HG02870 (cell line): ENCODE results near the gene PSMG3.

ENCODE experiments used
- ATAC-seq: cut with Tn5 transposase; IDR thresholded peaks from one replicate; pipeline ENCODE4 v1.9.1; 2021; ENCODE audit warnings: mild to moderate bottlenecking, moderate library complexity; ENCODE audit not compliant: unreplicated experiment

Gene PSMG3

DNA sequence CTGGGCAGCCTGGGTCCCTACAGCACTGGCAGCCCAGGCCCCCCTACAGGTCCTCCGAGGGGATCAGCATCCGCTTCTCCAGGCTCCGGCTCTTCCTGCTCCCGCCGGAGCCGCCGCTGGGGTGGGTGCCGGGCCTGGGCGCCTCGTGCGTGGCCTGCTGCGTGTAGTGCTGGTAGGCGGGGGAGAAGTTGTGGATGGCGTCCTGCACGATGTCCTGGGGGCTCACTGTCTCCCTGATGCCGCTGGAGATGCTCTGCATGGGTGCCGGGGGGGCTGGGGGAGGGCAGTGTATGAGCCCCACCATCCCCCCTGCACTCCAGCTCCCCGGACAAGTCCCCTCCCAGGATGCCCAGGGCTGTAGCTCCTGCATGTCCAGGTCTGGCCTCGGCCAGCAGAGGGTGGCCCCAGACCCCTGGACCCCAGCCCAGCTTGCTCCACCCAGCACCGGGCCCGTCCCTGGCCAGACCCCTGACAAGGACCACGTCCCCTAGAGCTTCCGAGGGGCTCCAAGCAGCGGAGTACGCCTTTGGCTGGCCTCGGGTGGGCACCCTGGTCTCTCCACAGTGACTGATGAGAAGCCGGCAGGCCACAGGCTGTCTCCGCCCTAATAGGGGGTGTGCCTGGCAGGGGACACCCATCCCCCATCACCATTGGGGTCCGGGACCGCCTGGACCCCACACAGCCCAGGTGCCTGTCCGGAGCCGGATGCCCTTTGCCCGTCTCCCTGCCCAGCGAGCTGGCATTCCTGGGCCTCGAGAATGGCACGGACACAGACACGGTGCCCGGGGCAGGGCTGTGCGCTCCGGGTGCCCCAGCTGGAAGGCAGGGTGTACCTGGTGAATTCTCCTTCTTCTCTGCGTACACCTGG lies 22.7 kb downstream of the PSMG3 start:
- no peak for ATAC-seq

- ATAC-seq, result no peak
Measured at GRCh38 chr7:1546274-1546908, 23.4 kb downstream of the PSMG3 start.

DNA sequence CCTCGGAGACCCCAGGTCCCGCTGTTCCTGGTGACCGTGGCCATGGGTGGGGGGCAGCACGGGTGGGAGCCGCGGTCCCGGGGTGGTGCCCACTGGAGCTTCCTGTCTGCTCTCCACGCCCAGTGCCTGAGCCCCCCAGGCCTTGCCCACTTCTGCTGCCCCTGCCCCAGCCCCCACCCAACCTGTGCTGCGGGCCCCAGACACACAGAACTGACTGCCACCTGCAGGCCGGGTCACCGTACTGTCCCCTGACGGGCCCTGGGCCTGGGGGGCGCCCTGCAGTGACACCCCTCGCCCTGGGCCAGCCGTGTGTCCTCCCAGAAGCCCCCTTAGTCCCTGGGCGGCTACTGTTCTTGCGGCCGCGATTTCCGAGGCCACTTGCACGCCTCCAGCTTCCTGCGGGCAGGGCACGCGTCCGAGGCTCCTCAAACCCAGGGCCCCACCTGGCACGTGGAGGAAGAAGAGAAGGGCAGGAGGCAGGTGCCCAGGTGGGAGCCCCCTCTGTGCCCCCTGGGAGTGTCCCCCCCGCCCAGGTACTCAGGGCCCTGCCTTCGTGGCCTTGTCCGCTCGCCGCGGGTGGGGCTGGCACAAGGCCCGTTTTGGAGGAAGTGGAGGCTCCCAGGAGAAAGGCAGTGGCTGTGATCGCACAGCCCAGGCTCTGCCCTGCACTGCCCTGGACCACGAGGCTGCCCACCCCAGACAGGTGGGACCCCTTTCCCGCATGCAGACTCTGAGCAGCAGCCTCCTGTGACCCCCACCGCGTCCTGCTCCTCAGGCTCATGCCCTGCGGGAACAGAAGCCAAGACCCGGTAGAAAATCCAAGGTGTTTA lies 24.2 kb downstream of the PSMG3 start:
- ATAC-seq, result no peak

- ATAC-seq, result no peak
Measured at GRCh38 chr7:1544896-1545416, 24.9 kb downstream of the PSMG3 start.

- ATAC-seq, result no peak
Measured at GRCh38 chr7:1544178-1544895, 25.5 kb downstream of the PSMG3 start.

GRCh38 chr7:1543826-1544177 lies 26.0 kb downstream of the PSMG3 start:
- no peak for ATAC-seq

GRCh38 chr7:1542841-1543747 lies 26.7 kb downstream of the PSMG3 start:
- no peak for ATAC-seq

GRCh38 chr7:1542329-1542728 lies 27.5 kb downstream of the PSMG3 start:
- ATAC-seq, result no peak

DNA sequence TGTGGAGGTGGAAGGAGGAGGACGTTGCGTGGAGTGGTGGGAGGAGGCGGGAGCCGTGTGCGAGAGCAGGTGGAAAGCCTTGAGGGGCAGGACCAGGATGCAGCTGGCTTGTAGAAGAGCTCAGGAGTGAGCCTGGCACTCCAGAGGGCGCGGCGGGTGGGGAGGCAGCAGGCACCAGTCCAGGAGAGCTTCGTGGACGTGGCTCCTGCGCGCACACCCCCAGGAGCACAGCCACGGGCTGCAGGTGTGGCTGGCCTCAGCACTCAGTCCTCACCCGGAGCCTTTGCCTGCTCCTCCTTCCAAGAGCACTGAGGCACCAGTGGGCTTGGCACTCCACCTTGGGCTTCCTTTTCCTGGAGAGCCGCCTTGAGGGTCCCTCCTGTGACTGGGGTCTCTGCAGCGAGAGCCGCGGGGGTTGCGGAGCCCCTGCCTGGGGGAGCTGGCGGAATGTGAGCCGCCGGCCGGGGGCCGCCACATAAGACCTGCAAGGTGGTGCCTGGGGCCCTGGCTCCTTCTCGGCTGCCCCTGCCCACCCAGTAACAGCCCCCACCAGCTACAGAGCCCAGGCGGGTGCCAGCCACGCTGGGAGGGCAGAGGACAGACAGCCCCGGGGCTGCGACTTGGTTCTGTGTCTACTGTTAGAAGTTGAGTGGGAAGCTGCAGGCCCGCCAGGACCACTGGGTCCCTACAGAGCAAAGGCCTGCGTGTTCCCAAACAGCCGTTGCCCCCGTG lies 28.2 kb downstream of the PSMG3 start:
- ATAC-seq, result no peak

DNA sequence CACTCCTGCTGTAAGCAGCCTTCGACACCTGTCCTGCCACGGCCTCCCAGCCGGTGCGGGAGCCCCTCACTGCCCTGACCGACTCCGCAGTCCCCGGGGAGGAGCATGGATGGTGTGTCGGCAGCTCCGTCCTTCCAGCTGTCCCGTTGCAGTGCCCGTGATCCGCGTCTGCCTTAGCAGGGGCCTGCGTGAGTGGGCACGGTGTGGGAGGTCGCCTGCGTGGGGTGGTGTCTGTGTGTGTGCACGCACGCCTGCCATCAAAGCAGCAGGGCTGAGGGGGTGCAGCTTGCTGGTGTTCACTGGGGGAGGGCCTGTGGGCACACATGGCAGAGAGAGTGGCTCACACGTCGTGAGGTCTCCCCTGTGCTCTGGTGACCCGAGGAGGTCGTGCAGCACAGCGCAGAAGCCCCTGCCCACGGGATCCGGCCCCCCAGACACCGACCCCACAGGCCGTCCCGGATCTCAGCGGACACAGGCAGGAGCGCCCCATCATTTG lies 29.0 kb downstream of the PSMG3 start:
- ATAC-seq, result no peak

GRCh38 chr7:1539882-1540775 lies 29.7 kb downstream of the PSMG3 start:
- ATAC-seq, result no peak

- ATAC-seq, result no peak
Measured at GRCh38 chr7:1539181-1539881, 30.5 kb downstream of the PSMG3 start.

DNA sequence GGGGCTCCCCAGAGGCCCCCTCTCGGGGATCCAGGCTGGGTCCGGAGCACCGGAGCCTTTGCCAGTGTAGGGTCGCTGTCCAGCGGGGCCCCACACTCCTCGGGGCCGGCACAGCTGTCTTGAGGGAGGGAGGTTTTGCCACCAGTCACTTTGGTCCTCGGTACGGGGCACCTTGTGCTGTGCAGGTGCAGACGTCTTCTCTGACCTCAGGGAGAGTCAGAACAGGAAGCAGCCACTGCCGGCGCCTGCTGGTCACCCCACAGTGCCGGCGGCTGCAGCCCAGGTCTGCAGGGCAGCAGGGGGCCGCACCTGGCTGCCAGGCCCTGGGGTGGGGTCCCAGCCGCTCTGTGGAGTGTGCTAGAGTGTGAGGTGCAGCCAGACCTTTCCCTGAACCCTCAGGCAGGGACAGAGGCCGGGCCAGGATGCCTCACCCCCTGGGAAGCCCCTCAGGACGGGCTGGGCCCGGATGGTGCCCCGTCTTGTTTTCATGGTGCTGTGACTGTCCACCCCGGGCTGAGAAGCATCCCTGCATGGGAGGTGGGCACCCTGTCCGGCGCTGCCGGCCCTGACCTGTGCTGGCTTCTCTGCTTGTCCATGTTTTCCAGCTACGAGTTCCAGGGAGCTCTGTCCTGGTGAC lies 31.2 kb downstream of the PSMG3 start:
- no peak for ATAC-seq

DNA sequence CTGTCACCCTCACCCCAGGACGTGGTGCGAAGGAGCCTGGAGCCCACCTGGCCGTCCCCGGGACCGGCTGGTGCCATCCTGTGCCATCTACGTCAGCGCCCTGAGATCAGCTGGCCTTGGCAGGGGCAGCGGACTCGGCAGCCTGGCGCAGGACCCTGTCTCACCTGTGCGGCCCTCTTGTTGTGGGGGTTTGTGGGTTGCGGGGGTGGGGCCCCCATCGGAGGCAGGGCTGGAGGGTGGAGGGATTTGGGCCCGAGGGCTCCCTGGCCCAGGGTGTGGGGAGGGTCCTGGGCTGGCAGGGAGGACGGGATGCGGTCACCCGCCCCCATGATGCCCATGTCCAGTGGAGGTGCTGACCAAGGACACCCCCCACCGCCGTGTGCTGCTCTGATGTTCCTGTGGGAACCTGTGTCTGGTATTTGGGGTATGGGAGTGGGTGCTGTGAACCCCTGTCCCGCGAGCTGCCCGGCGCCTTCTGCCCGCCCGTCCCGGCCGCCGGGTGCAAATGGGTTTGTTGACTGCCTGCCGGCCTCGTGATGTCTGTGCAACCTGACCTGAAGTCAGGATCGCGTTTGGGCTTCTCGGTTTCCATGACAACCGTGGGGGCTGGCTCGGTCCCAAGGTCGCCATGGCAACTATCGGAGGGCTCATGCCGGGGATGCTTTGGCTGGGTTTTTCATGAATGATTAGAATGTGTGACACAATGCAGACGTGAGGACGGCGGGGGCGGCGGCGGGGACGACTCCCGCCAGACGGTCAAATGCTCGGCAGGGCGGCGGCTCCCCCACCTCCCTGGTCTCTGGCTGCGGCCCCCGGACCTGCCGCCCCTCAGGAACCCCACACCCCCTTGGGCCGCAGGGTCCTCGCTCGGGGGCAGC lies 32.1 kb downstream of the PSMG3 start:
- ATAC-seq, result no peak

- no peak for ATAC-seq
Measured at GRCh38 chr7:1536743-1537534, 32.9 kb downstream of the PSMG3 start.
